Transverse colon (tissue), 4 donors: ENCODE results near the gene LARP4.

Experiments
- CTCF ChIP-seq, 5 experiments: fragments of 200-600 bp in 3 of 5; fragments of 450-650 bp in 2 of 5; sonication (generic) in 3 of 5; IDR thresholded peaks; 1 replicate in 2 of 5; 2 replicates in 3 of 5; pipeline ENCODE4 v1.5.1; 2016 to 2017; ENCODE audit warnings: antibody characterized with exemption in 5 of 5, inconsistent platforms in 3 of 5, mild to moderate bottlenecking in 2 of 5, moderate library complexity in 1 of 5
- POLR2A ChIP-seq: fragments of 450-650 bp; IDR thresholded peaks from one replicate; pipeline ENCODE4 v1.6.1; 2016; ENCODE audit warnings: antibody characterized with exemption, mild to moderate bottlenecking, moderate library complexity
- POLR2AphosphoS5 ChIP-seq, 3 donors: sonication (generic); formaldehyde crosslinking; IDR thresholded peaks; one replicate each; pipeline ENCODE4 v1.6.1; 2016; ENCODE audit warnings: antibody characterized with exemption in 3 of 3

DNA sequence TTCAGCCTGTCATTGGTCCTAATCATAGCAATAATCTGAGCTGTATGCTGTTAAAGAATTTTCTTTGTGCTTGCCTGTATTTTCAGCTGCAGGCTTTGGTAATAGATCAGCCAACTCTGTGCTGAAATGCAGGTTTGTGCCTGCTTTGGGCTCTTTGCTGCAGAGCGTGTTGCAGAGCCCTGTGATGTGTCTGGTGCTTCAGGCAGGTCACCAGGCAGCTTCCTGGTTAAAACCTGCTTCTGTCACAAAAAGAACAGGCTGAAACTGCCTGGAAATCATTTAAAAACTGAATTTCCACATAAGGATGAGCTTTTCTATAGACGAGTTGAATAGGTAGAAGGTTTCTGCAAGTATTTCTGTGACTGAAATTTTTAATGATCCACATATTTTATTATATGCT lies 107.2 kb downstream of the LARP4 start:
- no peak for TF ChIP-seq CTCF (IDR thresholded peaks at IDR 0.05)
- TF ChIP-seq POLR2AphosphoS5 (IDR thresholded peaks at IDR 0.05), result no peak
- TF ChIP-seq POLR2A, result no peak
